Measurements from ENCODE around the gene TARM1.

TARM1 gene

GRCh38 chr19:54030895-54031586 lies 50.1 kb downstream of the TARM1 start:
- DNase-seq (ENCODE audit: low spot score) = no peak

DNA sequence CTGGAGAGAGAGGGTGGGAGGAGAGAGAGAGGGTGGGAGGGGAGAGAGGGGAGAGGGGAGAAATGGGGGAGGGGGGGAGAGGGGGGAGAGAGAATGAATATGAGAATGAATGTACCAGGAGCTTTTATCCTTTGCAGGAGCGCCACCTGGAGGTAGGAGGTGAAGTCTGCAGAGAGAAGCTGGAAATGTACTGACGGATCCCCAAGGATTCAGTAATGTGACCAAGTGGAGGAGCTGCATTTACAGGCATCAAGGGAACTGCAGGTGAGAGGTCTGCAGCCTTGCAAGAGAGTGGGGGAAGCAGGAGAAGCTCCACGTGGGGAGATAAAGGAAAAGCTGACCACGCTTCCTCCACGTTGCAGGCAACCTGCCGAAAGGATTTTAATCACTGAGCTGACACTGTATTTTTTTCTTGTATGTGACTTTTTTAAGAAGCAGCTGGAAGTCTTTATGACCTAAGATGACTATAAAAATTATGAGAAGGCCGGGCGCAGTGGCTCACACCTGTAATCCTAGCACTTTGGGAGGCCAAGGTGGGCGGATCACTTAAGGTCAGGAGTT lies 51.2 kb downstream of the TARM1 start:
- DNase-seq (ENCODE audit: low spot score) = peak; percentile 61

- DNase-seq (ENCODE audit: low spot score) = no peak
Observed at GRCh38 chr19:54029301-54029700, 51.9 kb downstream of the TARM1 start.

GRCh38 chr19:54026656-54027055 lies 54.5 kb downstream of the TARM1 start:
- DNase-seq (ENCODE audit: low spot score) = no peak

GRCh38 chr19:54024660-54025059 lies 56.5 kb downstream of the TARM1 start:
- no peak for DNase-seq (ENCODE audit: low spot score)

GRCh38 chr19:54023191-54023590 lies 58.0 kb downstream of the TARM1 start:
- DNase-seq (ENCODE audit: low spot score) = no peak

GRCh38 chr19:54021932-54022331 lies 59.2 kb downstream of the TARM1 start:
- no peak for DNase-seq (ENCODE audit: low spot score)

DNA sequence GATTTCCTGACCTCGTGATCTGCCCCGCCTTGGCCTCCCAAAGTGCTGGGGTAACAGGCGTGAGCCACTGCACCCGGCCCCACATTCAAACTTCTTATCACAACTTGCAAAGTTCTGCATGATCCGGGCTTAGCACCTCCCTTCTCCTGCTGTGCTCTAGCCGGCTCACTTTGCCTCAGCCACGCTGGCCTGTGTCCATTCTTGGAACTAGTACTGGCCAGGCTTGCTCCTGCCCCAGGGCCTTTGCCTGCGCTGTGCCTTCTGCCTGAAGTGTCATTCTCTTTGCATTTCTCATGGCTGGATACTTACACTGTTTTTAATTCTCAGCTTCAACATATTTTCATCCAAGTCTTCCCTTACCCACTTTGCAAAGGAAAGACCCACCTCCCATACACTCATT lies 59.8 kb downstream of the TARM1 start:
- no peak for DNase-seq (ENCODE audit: low spot score)

All from LoVo (cell line).